HG02610 (cell line): Measurements from ENCODE around the gene GAS6.

Source experiments
- ATAC-seq: cut with Tn5 transposase; IDR thresholded peaks from one replicate; pipeline ENCODE4 v1.9.1; 2021; ENCODE audit warnings: mild to moderate bottlenecking, moderate library complexity; ENCODE audit not compliant: unreplicated experiment

Gene GAS6

DNA sequence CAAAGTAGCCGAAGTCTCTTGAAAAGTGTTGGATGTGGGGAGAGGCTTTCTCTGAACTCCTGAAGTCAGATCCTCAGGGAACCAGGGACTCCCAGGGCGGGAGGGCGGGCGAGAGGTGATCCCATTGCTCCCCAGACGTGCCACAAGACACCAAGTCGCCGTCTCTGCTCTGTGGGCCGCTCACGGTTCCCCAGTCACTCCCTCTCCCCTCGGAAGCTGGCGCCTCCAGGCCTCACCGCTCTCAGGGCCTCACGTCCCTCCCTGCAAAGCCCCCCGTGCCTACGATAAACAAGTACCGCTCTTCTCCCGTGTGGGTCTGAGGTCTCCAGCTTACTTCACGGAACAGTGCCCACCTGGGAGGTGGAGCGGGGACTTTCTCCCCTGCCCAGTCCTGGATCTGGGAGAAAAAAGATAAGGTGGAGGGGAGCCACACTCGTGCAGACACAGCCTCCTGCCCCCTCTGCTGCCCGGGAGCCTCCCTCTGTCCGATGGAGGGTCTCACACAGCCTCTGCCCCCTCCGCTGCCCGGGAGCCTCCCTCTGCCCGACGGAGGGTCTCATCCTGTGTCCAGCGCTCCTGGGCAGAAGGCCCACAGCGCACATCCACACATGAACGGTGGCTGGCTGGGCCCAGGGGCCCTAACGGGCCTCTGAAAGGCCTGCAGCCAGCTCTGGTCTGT lies 50.7 kb downstream of the GAS6 start:
- ATAC-seq, result no peak

DNA sequence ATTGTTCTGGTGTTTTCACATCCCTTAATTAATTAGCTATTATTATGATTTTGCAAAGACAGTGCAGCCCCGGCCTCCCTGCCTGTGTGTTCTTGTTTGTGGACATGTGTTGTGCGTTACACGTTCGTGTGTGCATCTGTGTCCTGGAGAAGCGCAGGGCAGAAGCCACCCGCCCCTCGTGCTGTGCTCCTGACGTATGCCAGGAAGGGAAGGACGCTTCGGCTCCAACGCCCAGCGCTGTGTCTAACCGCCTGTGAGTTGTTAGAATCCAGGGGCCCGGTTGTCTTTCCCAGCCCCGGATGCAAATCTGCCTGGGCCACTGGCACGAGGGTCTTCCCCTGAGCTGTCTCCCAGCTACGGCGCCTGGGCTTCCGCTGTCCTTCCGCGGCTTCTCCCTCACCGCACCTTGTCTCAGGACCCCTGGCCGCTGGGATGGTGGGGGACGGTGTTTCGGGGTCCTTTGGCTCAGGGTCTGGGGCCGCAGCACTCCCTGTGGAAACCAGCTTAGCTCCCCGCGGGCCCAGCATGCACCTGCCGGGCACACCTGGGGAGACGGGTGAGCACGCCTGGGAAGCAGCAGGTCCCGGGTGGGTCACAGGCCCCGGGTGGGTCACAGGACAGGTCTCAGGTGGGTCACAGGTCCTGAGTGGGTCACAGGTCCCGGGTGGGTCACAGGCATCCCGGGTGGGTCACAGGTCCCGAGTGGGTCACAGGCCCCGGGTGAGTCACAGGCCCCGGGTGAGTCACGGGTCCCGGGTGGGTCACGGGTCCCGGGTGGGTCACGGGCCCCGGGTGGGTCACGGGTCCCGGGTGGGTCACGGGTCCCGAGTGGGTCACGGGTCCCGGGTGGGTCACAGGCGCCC lies 51.5 kb downstream of the GAS6 start:
- no peak for ATAC-seq

DNA sequence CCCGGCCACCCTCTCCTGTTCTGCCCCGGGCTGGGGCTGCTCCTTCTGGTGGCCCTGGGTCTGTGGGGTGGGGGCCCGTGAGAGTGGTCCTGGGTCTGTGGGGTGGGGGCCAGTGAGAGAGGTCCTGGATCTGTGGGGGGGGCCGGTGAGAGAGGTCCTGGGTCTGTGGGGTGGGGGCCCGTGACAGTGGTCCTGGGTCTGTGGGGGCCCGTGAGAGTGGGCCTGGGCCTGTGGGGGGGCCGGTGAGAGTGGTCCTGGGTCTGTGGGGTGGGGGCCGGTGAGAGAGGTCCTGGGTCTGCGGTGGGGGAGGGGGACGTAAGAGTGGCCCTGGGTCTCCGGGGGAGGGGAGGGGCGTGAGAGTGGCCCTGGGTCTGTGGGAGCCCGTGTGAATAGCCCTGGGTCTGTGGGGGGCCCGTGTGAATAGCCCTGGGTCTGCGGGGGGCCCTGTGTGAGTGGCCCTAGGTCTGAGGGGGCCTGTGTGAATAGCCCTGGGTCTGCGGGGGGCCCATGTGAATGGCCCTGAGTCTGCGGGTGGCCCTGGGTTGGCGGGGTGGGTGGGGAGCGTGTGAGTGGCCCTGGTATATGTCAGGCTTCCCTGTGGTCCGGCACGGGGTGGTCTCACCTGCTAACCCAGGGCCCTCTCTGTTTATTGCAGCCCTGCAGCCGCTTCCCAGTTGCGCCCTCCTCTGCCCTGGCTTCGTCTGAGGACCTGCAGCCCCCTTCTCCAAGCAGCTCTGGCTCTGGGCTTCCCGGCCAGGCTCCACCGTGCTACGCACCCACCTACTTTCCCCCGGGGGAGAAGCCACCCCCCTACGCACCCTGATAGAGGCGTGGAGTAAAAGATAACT lies 52.6 kb downstream of the GAS6 start:
- ATAC-seq, result no peak

DNA sequence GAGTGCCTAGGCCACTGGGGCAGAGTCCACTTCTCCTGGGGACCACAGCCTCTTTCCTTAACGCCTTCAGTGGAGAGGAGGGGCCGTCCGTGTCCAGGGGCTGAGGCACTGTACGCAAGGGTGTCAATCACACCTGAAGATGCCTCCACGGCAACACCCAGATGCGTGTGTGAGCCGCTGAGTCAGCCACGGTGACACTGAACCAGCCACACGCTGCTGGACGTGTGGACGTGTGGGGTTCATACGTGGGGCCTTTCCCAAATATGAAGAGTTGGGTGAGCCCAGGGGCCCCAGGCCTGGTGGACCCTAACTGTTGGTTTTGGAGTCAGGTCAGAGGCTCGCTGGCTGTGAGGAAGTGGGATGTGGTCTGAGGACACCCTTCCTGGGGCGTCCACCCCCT lies 53.2 kb downstream of the GAS6 start:
- no peak for ATAC-seq

DNA sequence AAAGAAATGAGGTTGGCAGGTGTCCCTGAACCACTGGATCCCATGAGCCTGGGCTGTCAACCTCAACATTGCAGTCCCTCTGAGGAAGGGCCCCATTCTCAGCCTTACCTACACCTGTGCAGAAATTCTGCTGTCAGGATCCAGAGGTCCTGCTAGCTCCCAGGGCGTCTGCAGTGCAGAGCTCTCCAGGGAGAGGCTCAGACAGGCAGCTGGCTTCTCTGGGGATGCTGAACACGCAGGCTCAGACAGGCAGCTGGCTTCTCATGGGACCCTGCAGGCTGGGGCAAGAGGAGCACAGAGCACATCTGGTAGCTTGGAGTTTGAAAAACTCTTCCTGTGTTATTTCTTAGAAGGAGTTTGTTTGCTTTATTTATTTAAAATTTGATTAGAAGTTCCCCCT lies 53.9 kb downstream of the GAS6 start:
- no peak for ATAC-seq

DNA sequence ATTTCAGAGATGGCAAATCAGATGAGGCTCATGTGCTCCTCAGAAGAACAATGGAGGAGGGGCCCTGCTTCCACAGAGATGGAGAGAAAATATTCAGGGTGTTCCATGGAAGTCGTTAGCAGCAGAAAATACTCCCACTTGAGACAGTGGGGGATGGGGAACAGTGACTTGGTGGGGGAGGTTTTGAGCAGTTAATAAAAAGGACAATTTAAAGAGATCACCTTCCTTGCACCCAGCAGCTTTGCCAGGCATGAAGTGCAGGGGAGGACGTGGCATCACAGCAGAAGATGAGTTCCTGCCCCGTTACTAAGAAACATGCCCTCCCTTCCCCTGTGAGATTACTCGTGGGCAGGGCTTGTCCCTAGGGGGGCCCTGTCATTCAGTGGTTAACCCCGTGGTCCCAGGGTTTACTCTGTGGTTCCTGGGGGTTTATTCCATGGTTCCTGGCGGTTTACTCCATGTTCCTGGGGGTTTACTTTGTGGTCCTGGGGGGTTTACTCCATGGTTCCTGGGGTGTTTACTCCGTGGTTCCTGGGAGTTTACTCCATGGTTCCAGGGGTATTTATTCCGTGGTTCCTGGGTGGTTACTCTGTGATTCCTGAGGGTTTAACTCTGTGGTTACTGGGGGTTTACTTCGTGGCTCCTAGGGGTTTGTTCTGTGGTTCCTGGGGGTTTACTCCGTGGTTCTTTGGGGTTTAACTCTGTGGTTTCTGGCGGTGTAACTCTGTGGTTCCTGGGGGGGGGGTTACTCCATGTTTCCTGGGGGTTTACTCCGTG lies 55.6 kb downstream of the GAS6 start:
- no peak for ATAC-seq

DNA sequence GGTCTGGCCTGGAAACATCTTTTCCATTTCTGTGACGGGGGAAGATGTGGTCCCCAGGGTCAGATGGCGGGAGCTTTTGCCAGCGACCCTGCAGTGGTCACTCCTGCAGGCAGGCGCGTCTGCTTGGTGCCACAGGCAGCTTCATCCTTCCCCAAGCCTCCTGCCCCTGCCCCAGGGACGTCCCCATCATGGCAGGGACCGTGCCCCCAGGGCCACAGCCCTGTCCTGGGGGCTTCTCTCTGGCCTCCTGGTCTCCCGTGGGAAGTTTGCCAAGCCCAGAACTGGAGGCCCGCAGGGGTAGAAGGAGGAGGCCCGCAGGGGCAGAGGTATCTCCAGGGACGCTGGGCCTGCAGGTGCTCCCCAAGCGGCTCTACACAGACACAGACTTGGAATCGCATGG lies 57.4 kb downstream of the GAS6 start:
- no peak for ATAC-seq

DNA sequence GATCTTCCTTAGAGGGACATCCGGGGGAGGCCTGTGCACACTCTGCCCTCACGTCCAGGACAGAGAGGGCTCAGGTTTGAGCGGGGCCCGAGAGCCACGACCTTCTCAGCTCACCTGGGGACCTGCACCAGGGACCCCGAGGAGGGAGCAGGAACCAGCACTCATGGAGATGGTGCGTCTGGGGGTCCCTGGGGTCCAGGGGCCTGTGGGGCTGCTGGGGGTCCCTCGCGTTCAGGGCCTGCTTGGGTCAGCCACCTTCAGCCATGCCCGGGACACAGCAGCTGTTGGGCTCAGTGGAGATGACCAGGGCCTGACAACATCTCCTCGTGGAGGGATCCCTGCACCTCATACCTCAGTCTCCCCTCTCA lies 57.8 kb downstream of the GAS6 start:
- no peak for ATAC-seq

DNA sequence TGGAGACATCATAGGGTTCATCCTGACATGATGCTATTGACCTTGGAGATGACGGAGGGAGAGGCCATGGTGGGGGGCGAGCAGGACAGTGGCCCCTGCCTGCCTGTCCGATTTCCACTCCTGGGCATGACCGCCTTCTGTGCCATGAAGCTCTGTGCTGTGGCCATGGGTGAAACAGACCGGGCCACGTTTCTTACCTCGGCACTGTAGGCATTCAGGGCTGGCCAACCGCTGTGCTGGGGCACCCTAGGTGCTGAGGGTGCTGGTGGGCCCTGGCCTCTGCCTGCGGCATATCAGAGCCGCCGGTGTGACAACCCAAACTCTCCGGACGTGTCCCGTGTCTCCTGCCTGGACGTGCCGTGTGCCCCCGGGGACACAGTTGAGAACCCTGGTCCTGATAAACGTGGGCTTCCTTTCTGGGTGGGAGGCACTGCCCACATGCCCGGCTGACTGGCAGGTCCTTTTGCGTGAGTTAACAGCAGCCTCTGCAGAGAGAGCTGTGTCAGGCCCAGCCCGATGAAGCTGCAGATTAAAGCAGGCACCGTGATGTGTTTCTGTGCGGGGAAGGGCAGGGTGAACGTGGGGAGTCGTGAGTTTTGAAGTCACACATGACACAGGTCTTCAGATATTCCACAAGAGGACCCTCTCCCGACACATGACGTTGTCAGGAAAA lies 58.3 kb downstream of the GAS6 start:
- ATAC-seq, result no peak

DNA sequence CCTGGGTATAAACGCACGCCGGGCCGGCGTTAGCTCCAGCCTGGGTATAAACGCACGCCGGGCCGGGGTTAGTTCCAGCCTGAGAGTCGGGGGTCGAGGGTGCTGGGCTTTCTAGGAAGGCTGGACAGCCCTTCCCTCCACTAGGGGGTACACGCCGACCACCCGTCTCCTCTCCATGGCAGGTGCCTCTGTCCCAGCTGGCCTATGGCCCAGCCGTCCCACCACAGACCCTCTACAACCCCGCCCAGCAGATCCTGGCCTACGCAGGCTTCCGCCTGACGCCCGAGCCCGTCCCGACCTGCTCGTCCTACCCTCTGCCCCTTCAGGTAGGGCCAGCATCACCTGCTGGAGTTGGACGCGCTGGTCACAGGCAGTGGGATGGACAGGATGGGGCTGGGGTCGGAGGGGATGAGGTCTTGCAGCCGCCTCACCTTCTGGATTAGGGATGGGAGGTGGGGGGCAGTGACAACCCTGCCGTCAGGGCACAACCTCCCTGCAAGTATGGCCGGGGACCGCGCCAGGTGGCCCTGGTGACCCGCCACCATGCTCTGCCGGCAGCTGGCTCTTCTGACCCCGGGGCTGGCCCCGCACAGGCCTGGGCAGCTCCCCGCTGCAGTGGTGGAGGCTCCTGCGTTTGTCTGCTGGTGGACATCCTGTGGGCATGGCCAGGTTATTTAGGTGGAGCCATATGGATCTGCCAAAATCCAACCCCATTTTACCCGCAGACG lies 59.0 kb downstream of the GAS6 start:
- ATAC-seq, result no peak

DNA sequence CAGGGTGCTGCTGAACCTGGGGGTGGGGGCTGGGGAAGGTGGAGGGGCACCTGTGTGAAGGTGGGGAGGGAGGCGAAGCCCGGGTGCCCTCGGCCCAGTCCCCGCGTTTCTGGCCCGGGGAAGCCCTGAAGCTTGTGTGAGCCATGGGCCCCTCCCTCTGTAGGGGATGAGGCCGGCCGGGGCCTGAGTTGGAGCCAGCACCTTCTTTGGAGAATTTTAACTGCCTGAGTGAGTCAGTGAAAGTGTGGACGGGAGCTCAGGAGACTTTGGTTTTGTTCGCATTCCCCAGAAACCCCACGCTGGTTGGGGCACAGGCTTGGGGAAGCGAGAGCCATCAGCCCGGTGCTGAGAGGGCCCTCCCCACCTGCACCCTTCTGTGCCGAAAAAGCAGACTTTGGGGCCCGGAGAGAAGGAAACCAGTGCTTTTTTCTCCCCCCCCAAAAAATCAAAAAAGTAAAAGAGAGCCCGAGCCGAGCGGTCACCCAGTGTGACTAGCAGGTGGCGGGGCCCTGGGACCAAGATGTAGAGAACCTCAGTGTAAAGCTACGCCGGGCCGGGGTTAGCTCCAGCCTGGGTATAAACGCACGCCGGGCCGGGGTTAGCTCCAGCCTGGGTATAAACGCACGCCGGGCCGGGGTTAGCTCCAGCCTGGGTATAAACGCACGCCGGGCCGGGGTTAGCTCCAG lies 59.7 kb downstream of the GAS6 start:
- no peak for ATAC-seq

DNA sequence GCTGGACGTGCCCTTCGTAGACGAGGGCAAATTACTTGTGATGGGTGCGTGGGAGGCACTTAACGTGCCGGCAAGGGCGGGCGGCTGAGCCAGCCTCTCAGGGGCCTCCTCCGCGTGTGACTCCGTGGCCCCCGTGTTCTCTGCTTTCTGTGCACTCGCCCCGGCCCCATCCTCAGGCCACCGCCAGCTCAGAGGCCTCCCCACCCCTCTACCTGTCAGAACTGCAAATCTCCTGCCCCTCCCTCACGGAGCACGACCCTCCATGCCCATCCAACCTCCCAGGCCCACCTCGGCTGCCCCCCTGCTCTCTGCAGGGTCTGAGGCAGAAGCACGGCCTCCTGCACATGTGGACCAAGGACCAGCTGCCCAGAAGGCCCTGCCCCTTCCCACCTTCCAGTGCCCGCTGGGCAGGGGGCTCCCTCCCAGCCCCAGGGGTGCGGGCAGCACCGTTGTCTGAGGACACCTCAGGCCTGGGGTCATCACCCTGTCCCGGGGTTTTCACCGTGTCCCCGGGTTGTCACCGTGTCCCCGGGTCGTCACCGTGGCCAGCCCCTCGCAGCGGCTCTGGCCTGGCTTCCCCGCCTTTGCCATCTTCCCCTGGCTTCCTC lies 60.4 kb downstream of the GAS6 start:
- ATAC-seq, result no peak

DNA sequence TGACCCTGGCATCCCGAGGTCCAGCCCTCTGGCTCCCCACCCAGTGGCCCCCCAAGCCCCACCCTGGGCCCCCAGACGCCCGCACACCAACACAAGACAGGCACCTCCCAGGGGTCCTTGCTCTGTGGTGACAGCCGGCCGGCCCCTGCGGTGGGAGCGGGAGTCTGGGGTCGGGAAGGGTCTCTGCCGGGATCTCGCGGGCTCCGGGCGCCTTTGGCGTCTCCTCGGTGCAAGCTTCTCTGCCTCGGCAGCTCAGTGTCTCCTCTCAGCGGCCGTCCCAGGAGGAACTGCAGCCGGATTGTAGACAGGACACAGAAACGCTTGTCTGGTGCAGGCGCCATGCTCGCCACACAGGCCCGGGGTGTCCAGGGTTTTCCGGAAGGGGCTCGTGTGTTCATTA lies 61.1 kb downstream of the GAS6 start:
- no peak for ATAC-seq

DNA sequence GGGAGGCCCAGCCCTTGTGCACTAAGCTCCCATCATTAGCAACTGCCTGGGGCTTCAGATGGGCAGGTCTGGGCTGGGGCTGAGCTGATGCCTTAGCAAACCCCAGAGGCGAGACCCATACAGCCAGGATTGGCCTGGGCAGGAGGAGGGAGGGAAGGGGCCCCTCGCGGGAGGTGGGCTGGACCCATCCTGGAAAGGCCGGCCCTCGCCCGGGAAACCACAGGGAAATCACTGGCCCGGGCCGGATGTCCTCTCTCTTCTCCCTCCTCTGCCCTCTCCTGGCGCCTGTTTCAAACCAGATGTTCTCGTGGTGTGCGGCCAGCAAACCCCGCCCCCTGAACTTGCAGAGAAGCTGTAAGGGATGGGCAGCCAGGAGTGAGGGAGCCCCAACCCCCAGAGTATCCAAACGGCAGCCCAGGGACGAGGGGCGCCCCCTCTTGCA lies 61.8 kb downstream of the GAS6 start:
- no peak for ATAC-seq

DNA sequence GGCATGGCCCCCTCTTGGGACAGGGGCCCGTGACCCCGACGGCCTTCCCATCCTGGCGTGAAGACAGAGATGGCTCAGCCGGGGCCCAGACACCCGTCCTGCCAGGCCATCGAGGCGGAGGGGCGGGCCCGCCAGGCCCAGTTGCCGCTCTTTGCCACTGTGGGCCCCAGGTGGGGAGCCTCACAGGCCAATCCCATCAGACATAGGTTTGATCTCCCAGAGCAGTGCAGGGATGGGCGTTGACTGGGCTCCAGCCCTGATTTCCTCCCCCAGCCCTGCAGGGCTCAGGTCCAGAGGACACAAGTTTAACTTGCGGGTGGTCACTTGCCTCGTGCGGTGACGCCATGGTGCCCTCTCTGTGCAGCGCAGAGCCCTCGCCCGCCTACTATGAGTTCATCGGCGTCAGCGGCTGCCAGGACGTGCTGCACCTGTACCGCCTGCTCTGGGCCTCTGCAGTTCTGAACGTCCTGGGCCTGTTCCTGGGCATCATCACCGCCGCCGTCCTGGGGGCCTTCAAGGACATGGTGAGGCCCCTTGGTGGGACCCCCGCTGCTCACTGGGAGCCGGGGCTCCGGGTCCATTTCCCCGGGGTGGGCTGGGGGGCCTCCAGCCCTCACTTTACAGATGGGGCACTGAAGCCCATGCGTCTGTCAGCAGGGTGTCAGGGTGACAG lies 62.5 kb downstream of the GAS6 start:
- no peak for ATAC-seq

DNA sequence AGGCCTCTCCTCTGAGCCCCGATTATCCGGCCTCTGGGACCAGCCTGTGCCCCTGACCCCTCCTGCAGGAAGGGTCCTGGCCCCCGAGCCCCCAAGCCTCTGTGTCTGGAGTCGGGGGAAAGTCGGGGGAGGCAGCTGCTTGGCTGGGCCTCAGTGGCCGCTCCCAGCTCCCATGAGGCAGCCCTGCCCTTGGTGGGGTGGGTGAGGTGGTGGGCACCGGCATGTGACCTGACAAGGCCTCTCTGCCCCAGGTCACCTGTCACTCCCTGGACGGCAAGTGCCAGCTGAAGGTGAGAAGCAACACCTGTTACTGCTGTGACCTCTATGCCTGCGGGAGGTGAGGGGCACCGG lies 63.3 kb downstream of the GAS6 start:
- ATAC-seq, result no peak

DNA sequence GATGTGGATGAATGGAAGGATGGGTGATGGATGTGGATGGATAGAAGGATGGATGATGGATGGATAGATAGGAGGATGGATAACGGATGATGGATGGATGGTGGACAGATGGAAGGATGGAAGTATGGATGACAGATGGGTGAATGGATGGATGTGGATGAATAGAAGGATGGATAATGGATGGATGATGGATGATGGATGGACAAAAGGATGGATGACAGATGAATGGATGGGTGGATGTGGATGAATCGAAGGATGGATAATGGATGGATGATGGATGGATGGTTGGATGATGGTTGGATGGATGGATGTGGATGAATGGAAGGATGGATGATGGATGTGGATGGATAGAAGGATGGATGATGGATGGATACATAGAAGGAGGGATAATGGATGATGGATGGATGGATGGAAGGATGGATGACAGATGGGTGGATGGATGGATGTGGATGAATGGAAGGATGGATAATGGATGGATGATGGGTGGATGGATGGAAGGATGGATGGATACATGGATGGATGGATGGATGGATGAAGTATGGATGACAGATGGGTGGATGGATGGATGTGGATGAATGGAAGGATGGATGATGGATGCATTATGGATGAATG lies 65.6 kb downstream of the GAS6 start:
- ATAC-seq, result no peak
